ENCODE measurements around the gene KCNQ2. TPM values are rescaled to one million over a fixed set of nuclear protein-coding genes. Genes with fewer than 3 reads are reported as not detected.

Gene KCNQ2
- total RNA-seq, 1 donor from 2014 or later, result not detected

- H3K4me1 Mint-ChIP-seq (ENCODE audit: low read depth), result no peaks in the 10 kb centered on the region
- no peak within 1 kb of the TSS for H3K27ac Mint-ChIP-seq
- H3K36me3 Mint-ChIP-seq (ENCODE audit: low read depth), result no peaks in the 10 kb centered on the region
- intact Hi-C loops (cut with micrococcal nuclease), result no loop called here
- peaks cover under 1% of the 10 kb centered on the region for H3K9me3 Mint-ChIP-seq
- peak; percentile 38 for DNase-seq (ENCODE audit: low spot score)
- H3K27me3 Mint-ChIP-seq (ENCODE audit: insufficient read depth), result peaks cover 14% of the 10 kb centered on the region
- H3K4me3 Mint-ChIP-seq, result no peak within 1 kb of the TSS
Observed at GRCh38 chr20:63498960-63499337, 26.5 kb upstream of the KCNQ2 start, which contains the start of gene EEF1A2. TSS of gene EEF1A2 (minus strand) at chr20:63499083. CDS start at chr20:63497763, 1,320 bp downstream.

- no peaks in the 10 kb centered on the region for H3K9me3 Mint-ChIP-seq
- H3K4me3 Mint-ChIP-seq, result no peak overlapping the region
- H3K4me1 Mint-ChIP-seq (ENCODE audit: low read depth), result no peaks in the 10 kb centered on the region
- peaks cover 14% of the 10 kb centered on the region for H3K27me3 Mint-ChIP-seq (ENCODE audit: insufficient read depth)
- DNase-seq (ENCODE audit: low spot score), result no peak
- H3K27ac Mint-ChIP-seq, result no peak overlapping the region
- no peaks in the 10 kb centered on the region for H3K36me3 Mint-ChIP-seq (ENCODE audit: low read depth)
- intact Hi-C loops (cut with micrococcal nuclease), result no loop called here
Observed at GRCh38 chr20:63497946-63498935, 25.8 kb upstream of the KCNQ2 start.

- DNase-seq (ENCODE audit: low spot score), result no peak
- no peak overlapping the region for H3K27ac Mint-ChIP-seq
- H3K36me3 Mint-ChIP-seq (ENCODE audit: low read depth), result no peaks in the 10 kb centered on the region
- peaks cover 2% of the 10 kb centered on the region for H3K9me3 Mint-ChIP-seq
- no peaks in the 10 kb centered on the region for H3K4me1 Mint-ChIP-seq (ENCODE audit: low read depth)
- intact Hi-C loops (cut with micrococcal nuclease), result no loop called here
- no peak overlapping the region for H3K4me3 Mint-ChIP-seq
- peaks cover 14% of the 10 kb centered on the region for H3K27me3 Mint-ChIP-seq (ENCODE audit: insufficient read depth)
Observed at GRCh38 chr20:63497138-63497945, 24.9 kb upstream of the KCNQ2 start.

GRCh38 chr20:63496596-63497120 lies 24.2 kb upstream of the KCNQ2 start:
- Mint-ChIP-seq H3K27me3 (ENCODE audit: insufficient read depth) (peaks cover 14% of the 10 kb centered on the region), H3K36me3 (ENCODE audit: low read depth) (no peaks in the 10 kb centered on the region), H3K27ac (no peak overlapping the region), H3K9me3 (peaks cover 5% of the 10 kb centered on the region), H3K4me3 (no peak overlapping the region), H3K4me1 (ENCODE audit: low read depth) (no peaks in the 10 kb centered on the region)
- no peak for DNase-seq (ENCODE audit: low spot score)
- intact Hi-C loops (cut with micrococcal nuclease), result loop anchor here (1.0 kb wide), 2 partner anchors 24 to 624 kb away; partner anchors contain the start of gene PPDPF

GRCh38 chr20:63495741-63496595 lies 23.5 kb upstream of the KCNQ2 start:
- peaks cover 5% of the 10 kb centered on the region for H3K9me3 Mint-ChIP-seq
- H3K4me3 Mint-ChIP-seq, result no peak overlapping the region
- intact Hi-C loops (cut with micrococcal nuclease), result loop anchor here (1.0 kb wide), 2 partner anchors 24 to 624 kb away; partner anchors contain the start of gene PPDPF
- H3K36me3 Mint-ChIP-seq (ENCODE audit: low read depth), result no peaks in the 10 kb centered on the region
- peaks cover 16% of the 10 kb centered on the region for H3K27me3 Mint-ChIP-seq (ENCODE audit: insufficient read depth)
- no peaks in the 10 kb centered on the region for H3K4me1 Mint-ChIP-seq (ENCODE audit: low read depth)
- DNase-seq (ENCODE audit: low spot score), result peak; percentile 54
- no peak overlapping the region for H3K27ac Mint-ChIP-seq

GRCh38 chr20:63495167-63495720 lies 22.8 kb upstream of the KCNQ2 start:
- H3K27ac Mint-ChIP-seq, result no peak overlapping the region
- H3K4me1 Mint-ChIP-seq (ENCODE audit: low read depth), result no peaks in the 10 kb centered on the region
- H3K36me3 Mint-ChIP-seq (ENCODE audit: low read depth), result no peaks in the 10 kb centered on the region
- H3K27me3 Mint-ChIP-seq (ENCODE audit: insufficient read depth), result peaks cover 16% of the 10 kb centered on the region
- intact Hi-C loops (cut with micrococcal nuclease), result no loop called here
- no peak overlapping the region for H3K4me3 Mint-ChIP-seq
- DNase-seq (ENCODE audit: low spot score), result no peak
- peaks cover 5% of the 10 kb centered on the region for H3K9me3 Mint-ChIP-seq

GRCh38 chr20:63494420-63495166 lies 22.1 kb upstream of the KCNQ2 start:
- peaks cover 15% of the 10 kb centered on the region for H3K27me3 Mint-ChIP-seq (ENCODE audit: insufficient read depth)
- H3K27ac Mint-ChIP-seq, result no peak overlapping the region
- no peaks in the 10 kb centered on the region for H3K36me3 Mint-ChIP-seq (ENCODE audit: low read depth)
- no peak overlapping the region for H3K4me3 Mint-ChIP-seq
- intact Hi-C loops (cut with micrococcal nuclease), result no loop called here
- H3K9me3 Mint-ChIP-seq, result peaks cover 5% of the 10 kb centered on the region
- H3K4me1 Mint-ChIP-seq (ENCODE audit: low read depth), result no peaks in the 10 kb centered on the region
- DNase-seq (ENCODE audit: low spot score), result no peak

GRCh38 chr20:63494084-63494419 lies 21.6 kb upstream of the KCNQ2 start:
- no peaks in the 10 kb centered on the region for H3K4me1 Mint-ChIP-seq (ENCODE audit: low read depth)
- intact Hi-C loops (cut with micrococcal nuclease), result no loop called here
- peaks cover 5% of the 10 kb centered on the region for H3K9me3 Mint-ChIP-seq
- DNase-seq (ENCODE audit: low spot score), result no peak
- no peak overlapping the region for H3K27ac Mint-ChIP-seq
- peaks cover 17% of the 10 kb centered on the region for H3K27me3 Mint-ChIP-seq (ENCODE audit: insufficient read depth)
- no peaks in the 10 kb centered on the region for H3K36me3 Mint-ChIP-seq (ENCODE audit: low read depth)
- H3K4me3 Mint-ChIP-seq, result no peak overlapping the region

GRCh38 chr20:63493563-63494020 lies 21.1 kb upstream of the KCNQ2 start:
- Mint-ChIP-seq H3K27me3 (ENCODE audit: insufficient read depth) (peaks cover 17% of the 10 kb centered on the region), H3K4me3 (no peak overlapping the region), H3K36me3 (ENCODE audit: low read depth) (no peaks in the 10 kb centered on the region), H3K27ac (no peak overlapping the region), H3K9me3 (peaks cover 5% of the 10 kb centered on the region), H3K4me1 (ENCODE audit: low read depth) (no peaks in the 10 kb centered on the region)
- DNase-seq (ENCODE audit: low spot score), result no peak
- intact Hi-C loops (cut with micrococcal nuclease), result no loop called here

- H3K4me1 Mint-ChIP-seq (ENCODE audit: low read depth), result no peaks in the 10 kb centered on the region
- H3K27ac Mint-ChIP-seq, result no peak overlapping the region
- H3K27me3 Mint-ChIP-seq (ENCODE audit: insufficient read depth), result peaks cover 17% of the 10 kb centered on the region
- intact Hi-C loops (cut with micrococcal nuclease), result no loop called here
- no peak overlapping the region for H3K4me3 Mint-ChIP-seq
- peaks cover 5% of the 10 kb centered on the region for H3K9me3 Mint-ChIP-seq
- no peak for DNase-seq (ENCODE audit: low spot score)
- no peaks in the 10 kb centered on the region for H3K36me3 Mint-ChIP-seq (ENCODE audit: low read depth)
Observed at GRCh38 chr20:63492982-63493381, 20.5 kb upstream of the KCNQ2 start.

- Mint-ChIP-seq H3K4me1 (ENCODE audit: low read depth) (no peaks in the 10 kb centered on the region), H3K9me3 (peaks cover 5% of the 10 kb centered on the region), H3K27me3 (ENCODE audit: insufficient read depth) (peaks cover 15% of the 10 kb centered on the region), H3K4me3 (no peak overlapping the region), H3K36me3 (ENCODE audit: low read depth) (no peaks in the 10 kb centered on the region), H3K27ac (no peak overlapping the region)
- intact Hi-C loops (cut with micrococcal nuclease), result no loop called here
- DNase-seq (ENCODE audit: low spot score), result no peak
Observed at GRCh38 chr20:63492518-63492917, 20.1 kb upstream of the KCNQ2 start.

Measured in activated T-helper 1 cell treated with anti-CD3 and anti-CD28 coated beads, Interleukin-12 subunit alpha, Interleukin-12 subunit beta, Interleukin-2, Interleukin-4 antibody, amounts not matched to agents 30 ng/mL and 10 ng/mL and 1 ng/mL, durations not matched to agents 14 hours and 24 hours and 36 hours (primary cell).